GM21619 (cell line): Measurements from ENCODE around the gene ELFN2.

Source experiments
- ATAC-seq: cut with Tn5 transposase; IDR thresholded peaks from one replicate; pipeline ENCODE4 v1.9.1; 2021; ENCODE audit not compliant: unreplicated experiment

The ELFN2 gene

GRCh38 chr22:37456346-37456745 lies 29.1 kb upstream of the ELFN2 start:
- ATAC-seq, result no peak

- no peak for ATAC-seq
These were observed 28.6 kb upstream of the ELFN2 start for GRCh38 chr22:37455896-37456295.

GRCh38 chr22:37454857-37455686 lies 27.8 kb upstream of the ELFN2 start:
- no peak for ATAC-seq

- no peak for ATAC-seq
These were observed 26.4 kb upstream of the ELFN2 start for GRCh38 chr22:37453696-37454095.

GRCh38 chr22:37451218-37451617 lies 23.9 kb upstream of the ELFN2 start:
- no peak for ATAC-seq

GRCh38 chr22:37449331-37450001 lies 22.2 kb upstream of the ELFN2 start:
- ATAC-seq, result no peak

- ATAC-seq, result no peak
These were observed 21.3 kb upstream of the ELFN2 start for GRCh38 chr22:37448516-37449127.

GRCh38 chr22:37445501-37445900 lies 18.2 kb upstream of the ELFN2 start:
- no peak for ATAC-seq

- no peak for ATAC-seq
These were observed 16.7 kb upstream of the ELFN2 start for GRCh38 chr22:37443977-37444376.

- no peak for ATAC-seq
These were observed 15.8 kb upstream of the ELFN2 start for GRCh38 chr22:37443086-37443485.

GRCh38 chr22:37442537-37442936 lies 15.3 kb upstream of the ELFN2 start:
- ATAC-seq, result no peak

- ATAC-seq, result no peak
These were observed 14.9 kb upstream of the ELFN2 start for GRCh38 chr22:37442135-37442534.

GRCh38 chr22:37440875-37441274 lies 13.6 kb upstream of the ELFN2 start:
- ATAC-seq, result no peak

GRCh38 chr22:37439347-37439746 lies 12.1 kb upstream of the ELFN2 start:
- no peak for ATAC-seq

GRCh38 chr22:37435970-37436603 lies 8.8 kb upstream of the ELFN2 start:
- ATAC-seq, result no peak

GRCh38 chr22:37433786-37434185 lies 6.5 kb upstream of the ELFN2 start:
- ATAC-seq, result no peak

GRCh38 chr22:37432708-37433054 lies 5.4 kb upstream of the ELFN2 start:
- ATAC-seq, result no peak

- ATAC-seq, result no peak
These were observed 4.8 kb upstream of the ELFN2 start for GRCh38 chr22:37431801-37432707.

- ATAC-seq, result no peak
These were observed 4.1 kb upstream of the ELFN2 start for GRCh38 chr22:37431366-37431765.

- no peak for ATAC-seq
These were observed 3.7 kb upstream of the ELFN2 start for GRCh38 chr22:37430941-37431340.
